CD4-positive, alpha-beta T cell treated with Interleukin-4 for 1 hour (primary cell): Measurements from ENCODE around the gene OSTF1.

ENCODE experiments used
- DNase-seq, 2 donors: peaks; one replicate each; pipeline ENCODE4 v3.0.0-alpha.2; 2020 to 2022

Gene OSTF1

GRCh38 chr9:75087824-75088645 is at the start of gene OSTF1, which contains the start of gene NMRK1:
OSTF1 (plus strand) TSS chr9:75088514; CDS start chr9:75088693, 179 bp downstream.
NMRK1 (minus strand) TSS chr9:75088155; CDS start chr9:75083115, 5,040 bp downstream.
- DNase-seq, result peak; percentile 93 to 94

- DNase-seq, result no peak
These were observed 49.3 kb upstream of the OSTF1 start for GRCh38 chr9:75039009-75039408.

GRCh38 chr9:75039801-75040200 is 48.5 kb upstream of the OSTF1 start:
- no peak for DNase-seq

GRCh38 chr9:75041041-75041440 is 47.3 kb upstream of the OSTF1 start:
- no peak for DNase-seq

- DNase-seq, result no peak
These were observed 41.5 kb upstream of the OSTF1 start for GRCh38 chr9:75046725-75047345.

- no peak for DNase-seq
These were observed 40.8 kb upstream of the OSTF1 start for GRCh38 chr9:75047506-75047905.

- no peak for DNase-seq
These were observed 37.0 kb upstream of the OSTF1 start for GRCh38 chr9:75051285-75051684.

- DNase-seq, result peak in 1 of 2 donors; percentile 32
These were observed 34.4 kb upstream of the OSTF1 start for GRCh38 chr9:75053869-75054268.

GRCh38 chr9:75054368-75055001 is 33.8 kb upstream of the OSTF1 start:
- DNase-seq, result no peak

- no peak for DNase-seq
These were observed 27.1 kb upstream of the OSTF1 start for GRCh38 chr9:75061169-75061568.

GRCh38 chr9:75063556-75064305 is 24.6 kb upstream of the OSTF1 start:
- DNase-seq, result no peak

GRCh38 chr9:75064307-75065025 is 23.8 kb upstream of the OSTF1 start:
- DNase-seq, result no peak

GRCh38 chr9:75065510-75065909 is 22.8 kb upstream of the OSTF1 start:
- no peak for DNase-seq

- no peak for DNase-seq
These were observed 20.4 kb upstream of the OSTF1 start for GRCh38 chr9:75067894-75068293.

- no peak for DNase-seq
These were observed 19.1 kb upstream of the OSTF1 start for GRCh38 chr9:75069171-75069570.

GRCh38 chr9:75071530-75072122 is 16.7 kb upstream of the OSTF1 start:
- peak; percentile 45 to 56 for DNase-seq

GRCh38 chr9:75072895-75073294 is 15.4 kb upstream of the OSTF1 start:
- no peak for DNase-seq

GRCh38 chr9:75081632-75082031 is 6.7 kb upstream of the OSTF1 start:
- no peak for DNase-seq

GRCh38 chr9:75083188-75083970 is 4.9 kb upstream of the OSTF1 start:
- DNase-seq, result peak; percentile 39 to 59

- no peak for DNase-seq
These were observed 4.1 kb upstream of the OSTF1 start for GRCh38 chr9:75084081-75084672.

GRCh38 chr9:75085640-75086039 is 2.7 kb upstream of the OSTF1 start:
- DNase-seq, result no peak
